ENCODE measurements around the gene AKIRIN2.

DNA sequence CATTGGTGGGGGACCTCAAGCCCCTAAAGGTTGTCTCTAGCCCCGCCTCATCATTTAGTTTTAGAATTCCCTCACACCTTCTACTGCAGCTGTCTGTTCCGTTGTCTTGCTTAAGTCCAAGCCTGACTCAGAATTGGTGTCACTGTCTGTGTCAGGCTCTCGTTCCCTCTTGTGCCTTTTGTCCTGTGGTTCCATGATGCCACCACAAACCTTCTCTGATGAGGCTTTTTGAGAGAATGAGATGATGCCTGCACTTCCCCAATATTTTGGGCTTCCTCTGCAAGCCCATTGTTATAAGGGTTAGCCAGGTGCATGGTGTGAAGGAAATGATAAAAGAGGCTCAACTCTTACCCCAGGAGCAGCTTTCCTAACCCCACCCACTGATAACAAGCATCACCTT lies 8.1 kb upstream of the AKIRIN2 start:
- TF ChIP-seq, protein P1, sequence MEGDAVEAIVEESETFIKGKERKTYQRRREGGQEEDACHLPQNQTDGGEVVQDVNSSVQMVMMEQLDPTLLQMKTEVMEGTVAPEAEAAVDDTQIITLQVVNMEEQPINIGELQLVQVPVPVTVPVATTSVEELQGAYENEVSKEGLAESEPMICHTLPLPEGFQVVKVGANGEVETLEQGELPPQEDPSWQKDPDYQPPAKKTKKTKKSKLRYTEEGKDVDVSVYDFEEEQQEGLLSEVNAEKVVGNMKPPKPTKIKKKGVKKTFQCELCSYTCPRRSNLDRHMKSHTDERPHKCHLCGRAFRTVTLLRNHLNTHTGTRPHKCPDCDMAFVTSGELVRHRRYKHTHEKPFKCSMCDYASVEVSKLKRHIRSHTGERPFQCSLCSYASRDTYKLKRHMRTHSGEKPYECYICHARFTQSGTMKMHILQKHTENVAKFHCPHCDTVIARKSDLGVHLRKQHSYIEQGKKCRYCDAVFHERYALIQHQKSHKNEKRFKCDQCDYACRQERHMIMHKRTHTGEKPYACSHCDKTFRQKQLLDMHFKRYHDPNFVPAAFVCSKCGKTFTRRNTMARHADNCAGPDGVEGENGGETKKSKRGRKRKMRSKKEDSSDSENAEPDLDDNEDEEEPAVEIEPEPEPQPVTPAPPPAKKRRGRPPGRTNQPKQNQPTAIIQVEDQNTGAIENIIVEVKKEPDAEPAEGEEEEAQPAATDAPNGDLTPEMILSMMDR (IDR thresholded peaks at IDR 0.05; ENCODE audit: low read length): no peak
- TF ChIP-seq EZH2 (optimal IDR thresholded peaks at IDR 0.05; ENCODE audit: low read depth, low read length) (no peak), EZH2phosphoT487 (IDR thresholded peaks at IDR 0.05; ENCODE audit: low read length) (no peak)
